PC-3 (cell line): ENCODE results near the gene TIMM29.

Experiments
- CTCF ChIP-seq: fragments of 300-600 bp; sonication (generic); conservative IDR thresholded peaks from 2 replicates; pipeline ENCODE4 v1.5.1; 2017; ENCODE audit warnings: antibody characterized with exemption, low read depth, mild to moderate bottlenecking, low read length
- EZH2 ChIP-seq: fragments of 300-600 bp; sonication (generic); IDR thresholded peaks from one replicate; pipeline ENCODE4 v1.6.1; 2017; ENCODE audit warnings: antibody characterized with exemption, mild to moderate bottlenecking, low read length; ENCODE audit not compliant: unreplicated experiment
- EZH2phosphoT487 ChIP-seq: fragments of 300-600 bp; sonication (generic); IDR thresholded peaks from 2 replicates; pipeline ENCODE4 v1.6.1; 2018; ENCODE audit warnings: mild to moderate bottlenecking, antibody characterized with exemption, low read length, borderline replicate concordance

GRCh38 chr19:10920781-10921180, 7.8 kb upstream of the TIMM29 start:
- TF ChIP-seq EZH2phosphoT487 (no peak), EZH2 (no peak), CTCF (no peak)
